ENCODE measurements around the gene CST1. TPM values are rescaled to one million over a fixed set of nuclear protein-coding genes. Genes with fewer than 3 reads are reported as not detected.
A peak's percentile ranks its signal among the peaks of the same experiment; 100 is the strongest.
"Not testable (repeated sequence)": the region's sequence is repeated elsewhere in the genome, so short reads cannot be mapped to it uniquely, and the experiment has no call there.

The CST1 gene
- polyA plus RNA-seq, 1 experiment = not detected

DNA sequence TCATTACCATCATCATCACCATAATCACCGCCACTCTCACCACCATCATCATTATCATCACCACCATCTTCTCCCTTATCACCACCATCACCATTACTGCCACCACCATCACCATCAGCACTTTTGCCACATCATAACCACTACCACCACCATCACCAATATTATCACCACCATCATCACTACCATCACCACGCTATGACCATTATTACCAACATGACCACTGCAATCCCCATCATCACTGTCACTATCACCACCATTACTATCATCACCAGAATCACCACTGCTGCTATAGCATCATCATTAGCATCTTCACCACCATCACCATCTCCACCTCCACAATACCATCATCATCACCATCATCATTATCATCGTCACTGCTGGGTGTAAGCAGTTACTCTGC, 25.6 kb downstream of the CST1 start:
- DNase-seq (ENCODE audit: low read depth) = no peak
- TF ChIP-seq, protein P1, sequence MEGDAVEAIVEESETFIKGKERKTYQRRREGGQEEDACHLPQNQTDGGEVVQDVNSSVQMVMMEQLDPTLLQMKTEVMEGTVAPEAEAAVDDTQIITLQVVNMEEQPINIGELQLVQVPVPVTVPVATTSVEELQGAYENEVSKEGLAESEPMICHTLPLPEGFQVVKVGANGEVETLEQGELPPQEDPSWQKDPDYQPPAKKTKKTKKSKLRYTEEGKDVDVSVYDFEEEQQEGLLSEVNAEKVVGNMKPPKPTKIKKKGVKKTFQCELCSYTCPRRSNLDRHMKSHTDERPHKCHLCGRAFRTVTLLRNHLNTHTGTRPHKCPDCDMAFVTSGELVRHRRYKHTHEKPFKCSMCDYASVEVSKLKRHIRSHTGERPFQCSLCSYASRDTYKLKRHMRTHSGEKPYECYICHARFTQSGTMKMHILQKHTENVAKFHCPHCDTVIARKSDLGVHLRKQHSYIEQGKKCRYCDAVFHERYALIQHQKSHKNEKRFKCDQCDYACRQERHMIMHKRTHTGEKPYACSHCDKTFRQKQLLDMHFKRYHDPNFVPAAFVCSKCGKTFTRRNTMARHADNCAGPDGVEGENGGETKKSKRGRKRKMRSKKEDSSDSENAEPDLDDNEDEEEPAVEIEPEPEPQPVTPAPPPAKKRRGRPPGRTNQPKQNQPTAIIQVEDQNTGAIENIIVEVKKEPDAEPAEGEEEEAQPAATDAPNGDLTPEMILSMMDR (IDR thresholded peaks at IDR 0.05; ENCODE audit: insufficient read depth, low read depth, low read length) = no peak
- ChIA-PET CTCF (interaction anchor here (0.9 kb wide), 1 partner anchor 27 kb away, joined by 3 read pairs; no protein-coding TSS in a partner anchor), POLR2A (no interaction called here)
- no peak overlapping the region for H3K4me3 ChIP-seq (ENCODE audit: low read depth, low read length)
- H3K27me3 ChIP-seq (ENCODE audit: control insufficient read depth, insufficient read depth, low read length) = no peaks in the 10 kb centered on the region
- H3K36me3 ChIP-seq (ENCODE audit: control insufficient read depth, insufficient read depth, low read length) = no peaks in the 10 kb centered on the region

DNA sequence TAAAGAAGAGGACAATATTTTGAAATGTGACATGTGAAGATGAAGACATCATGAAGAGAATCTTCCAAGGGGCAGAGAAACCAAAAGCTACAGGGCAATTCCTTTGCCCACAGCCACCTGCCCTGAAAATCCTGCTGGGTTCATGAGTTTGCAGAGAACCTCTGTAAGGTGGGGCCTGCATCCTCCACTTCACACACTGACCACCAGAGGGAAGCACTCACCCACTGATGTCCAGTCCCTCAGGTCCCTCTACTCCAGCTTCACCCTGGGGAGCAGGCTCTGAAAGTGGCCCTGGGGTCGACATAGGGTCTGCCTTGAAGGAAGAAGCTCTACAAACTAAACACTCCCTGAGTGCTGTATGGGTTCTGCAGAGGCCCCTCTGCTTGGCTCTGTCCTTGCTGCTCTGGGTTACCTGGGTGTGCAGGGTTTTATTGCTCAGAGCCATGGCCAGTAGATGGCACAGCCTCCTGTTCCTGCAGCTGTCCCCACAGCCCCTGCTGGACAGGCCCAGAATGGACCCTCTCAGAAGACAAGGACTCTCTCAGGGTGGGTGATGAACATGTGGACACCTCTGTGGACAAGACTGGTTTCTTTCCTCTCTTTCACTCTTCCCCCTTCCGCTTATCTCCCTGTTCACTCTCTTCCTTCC, 27.0 kb downstream of the CST1 start:
- H3K4me3 ChIP-seq (ENCODE audit: low read depth, low read length); POLR2A ChIA-PET; DNase-seq (ENCODE audit: low read depth); H3K27me3 ChIP-seq (ENCODE audit: control insufficient read depth, insufficient read depth, low read length); H3K36me3 ChIP-seq (ENCODE audit: control insufficient read depth, insufficient read depth, low read length): not testable (repeated sequence)
- TF ChIP-seq, protein P1 (IDR thresholded peaks at IDR 0.05; ENCODE audit: insufficient read depth, low read depth, low read length) = peak; percentile 58
- CTCF ChIA-PET = interaction anchor here (1.1 to 2.2 kb wide), 4 partner anchors 18 to 55 kb away, joined by 3 to 4 read pairs (median 4); no protein-coding TSS in a partner anchor

DNA sequence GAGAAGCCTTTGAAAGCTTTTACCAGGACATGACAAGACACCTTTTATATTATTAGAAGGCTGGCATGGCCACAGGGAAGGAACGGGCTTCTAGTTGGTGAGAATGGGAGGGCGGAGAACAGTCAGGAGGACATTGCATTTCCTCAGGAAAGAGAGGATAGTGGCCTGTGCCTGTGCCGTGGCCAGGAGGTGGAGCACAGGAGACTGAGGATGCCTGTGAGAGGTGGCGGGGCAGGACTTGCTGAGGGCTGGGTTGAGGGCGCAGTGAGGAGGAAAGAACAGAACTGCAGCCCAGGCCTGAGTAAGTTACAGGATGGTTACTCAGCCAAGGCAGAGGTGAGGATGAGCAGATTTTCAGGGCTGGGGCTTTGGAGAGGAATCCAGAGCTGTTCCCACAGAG, 27.9 kb downstream of the CST1 start:
- DNase-seq (ENCODE audit: low read depth); H3K36me3 ChIP-seq (ENCODE audit: control insufficient read depth, insufficient read depth, low read length); H3K27me3 ChIP-seq (ENCODE audit: control insufficient read depth, insufficient read depth, low read length); H3K4me3 ChIP-seq (ENCODE audit: low read depth, low read length); POLR2A ChIA-PET: not testable (repeated sequence)
- CTCF ChIA-PET = interaction anchor here (0.5 to 2.2 kb wide), 4 partner anchors 21 to 54 kb away, joined by 3 to 4 read pairs (median 4); no protein-coding TSS in a partner anchor

DNA sequence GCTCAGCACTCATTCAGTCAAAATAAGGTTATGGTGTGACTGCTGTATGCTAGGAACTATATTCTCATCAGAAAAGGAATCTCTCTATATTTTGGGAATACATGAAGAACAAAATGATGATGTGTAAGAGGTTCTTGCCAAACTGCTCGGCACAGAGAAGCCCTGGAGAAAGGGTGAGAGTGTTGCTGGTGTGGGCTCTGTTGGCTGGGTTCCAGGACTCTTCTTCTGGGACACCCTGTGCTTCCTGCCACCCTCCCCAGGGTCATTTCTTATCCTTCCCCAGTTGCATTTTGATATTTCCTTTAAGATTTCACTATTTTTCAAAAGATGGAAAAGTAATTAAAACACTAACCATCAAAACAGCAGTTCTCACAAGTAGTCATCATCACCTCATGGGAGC, 28.8 kb downstream of the CST1 start:
- no peaks in the 10 kb centered on the region for H3K36me3 ChIP-seq (ENCODE audit: control insufficient read depth, insufficient read depth, low read length)
- no peak for DNase-seq (ENCODE audit: low read depth)
- no peaks in the 10 kb centered on the region; the same call in 1 of the 2 replicates for H3K27me3 ChIP-seq (ENCODE audit: control insufficient read depth, insufficient read depth, low read length)
- no peak overlapping the region for H3K4me3 ChIP-seq (ENCODE audit: low read depth, low read length)
- CTCF ChIA-PET = no interaction called here
- TF ChIP-seq, protein P1 (IDR thresholded peaks at IDR 0.05; ENCODE audit: insufficient read depth, low read depth, low read length) = no peak
- POLR2A ChIA-PET = no interaction called here

DNA sequence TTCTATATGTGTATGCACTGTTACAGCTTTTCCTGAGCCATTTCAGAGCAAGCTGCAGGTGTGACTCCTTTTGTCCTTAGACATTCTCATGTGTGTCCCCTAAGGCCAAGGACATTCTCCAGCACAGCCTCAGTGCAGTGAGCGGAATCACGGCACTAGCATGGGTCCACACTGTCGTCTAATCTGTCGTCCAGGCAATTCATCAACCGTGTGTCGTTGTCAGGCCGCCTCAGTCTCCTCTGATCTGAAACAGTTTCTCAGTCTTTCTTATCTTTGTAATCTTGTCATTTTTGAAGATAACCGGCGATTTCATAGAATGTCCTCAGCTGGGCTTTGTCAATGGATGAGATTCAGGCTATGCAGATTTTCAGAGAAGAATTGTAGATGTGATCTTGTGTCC, 31.4 kb downstream of the CST1 start:
- POLR2A ChIA-PET; DNase-seq (ENCODE audit: low read depth); H3K4me3 ChIP-seq (ENCODE audit: low read depth, low read length); H3K27me3 ChIP-seq (ENCODE audit: control insufficient read depth, insufficient read depth, low read length); CTCF ChIA-PET; H3K36me3 ChIP-seq (ENCODE audit: control insufficient read depth, insufficient read depth, low read length): not testable (repeated sequence)

DNA sequence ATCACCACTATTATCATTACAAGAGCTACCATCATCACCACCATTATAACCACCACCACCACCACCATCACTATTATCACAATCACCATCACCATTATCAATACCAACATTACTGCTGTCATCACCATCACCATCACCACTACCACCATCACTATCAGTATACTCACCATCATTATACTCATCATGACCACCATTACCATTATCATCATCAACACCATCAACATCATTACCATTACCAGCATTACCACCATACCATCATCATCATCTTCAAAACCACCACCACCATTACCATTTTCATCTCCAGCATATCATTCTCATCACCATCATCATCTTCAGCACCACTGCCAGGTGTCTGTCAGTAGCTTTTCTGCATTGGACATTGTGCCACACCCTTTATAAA, 39.0 kb downstream of the CST1 start:
- CTCF ChIA-PET; H3K27me3 ChIP-seq (ENCODE audit: control insufficient read depth, insufficient read depth, low read length); H3K4me3 ChIP-seq (ENCODE audit: low read depth, low read length); DNase-seq (ENCODE audit: low read depth); H3K36me3 ChIP-seq (ENCODE audit: control insufficient read depth, insufficient read depth, low read length); POLR2A ChIA-PET: not testable (repeated sequence)

DNA sequence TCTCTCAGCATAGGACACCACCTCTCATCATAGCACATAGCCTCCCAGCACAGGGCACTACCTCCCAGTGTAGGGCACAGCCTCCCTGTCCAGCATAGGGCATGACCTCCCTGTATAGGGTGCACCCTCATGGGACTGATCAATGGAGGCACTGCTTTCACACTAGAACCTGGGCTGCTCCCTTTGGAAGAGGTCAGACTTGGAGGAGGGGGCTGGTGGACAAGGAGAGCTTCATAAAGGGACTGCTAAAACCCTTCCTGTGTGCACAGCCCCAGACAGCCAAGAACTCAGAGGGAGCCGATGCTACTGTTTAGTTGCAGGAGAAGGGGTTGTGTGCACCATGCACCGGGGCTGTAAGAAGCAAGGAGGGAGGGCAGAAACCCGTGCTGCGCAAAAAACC, 40.0 kb downstream of the CST1 start:
- ChIA-PET POLR2A (no interaction called here), CTCF (no interaction called here)
- TF ChIP-seq, protein P1 (IDR thresholded peaks at IDR 0.05; ENCODE audit: insufficient read depth, low read depth, low read length) = no peak

More for the DNA sequence above, 40.0 kb downstream of the CST1 start:
- Histone ChIP-seq H3K4me3 (ENCODE audit: low read depth, low read length) (no peak overlapping the region), H3K36me3 (ENCODE audit: control insufficient read depth, insufficient read depth, low read length) (no peaks in the 10 kb centered on the region), H3K27me3 (ENCODE audit: control insufficient read depth, insufficient read depth, low read length) (peaks cover 4% of the 10 kb centered on the region; the same call in 1 of the 2 replicates)
- DNase-seq (ENCODE audit: low read depth) = no peak

Data from BJ (cell line).